Gastroesophageal sphincter (tissue), 3 donors: ENCODE measurements around the gene VSX2.

Source experiments
- EP300 ChIP-seq: sonication (generic); formaldehyde crosslinking; IDR thresholded peaks from one replicate; pipeline ENCODE4 v1.6.1; 2017; ENCODE audit warnings: antibody characterized with exemption, mild to moderate bottlenecking
- POLR2A ChIP-seq, 2 donors: fragments of 450-650 bp; IDR thresholded peaks; one replicate each; pipeline ENCODE4 v1.6.1; 2017; ENCODE audit warnings: antibody characterized with exemption in 2 of 2, mild to moderate bottlenecking in 2 of 2, moderate library complexity in 1 of 2
- TF ChIP-seq, protein P1 (sequence below), 4 experiments: fragments of 200-600 bp in 2 of 4; fragments of 450-650 bp in 2 of 4; sonication (generic) in 1 of 4; IDR thresholded peaks; one replicate each; pipeline ENCODE4 v1.5.1; 2017 to 2019; ENCODE audit warnings: antibody characterized with exemption in 4 of 4, mild to moderate bottlenecking in 2 of 4, moderate library complexity in 2 of 4

DNA sequence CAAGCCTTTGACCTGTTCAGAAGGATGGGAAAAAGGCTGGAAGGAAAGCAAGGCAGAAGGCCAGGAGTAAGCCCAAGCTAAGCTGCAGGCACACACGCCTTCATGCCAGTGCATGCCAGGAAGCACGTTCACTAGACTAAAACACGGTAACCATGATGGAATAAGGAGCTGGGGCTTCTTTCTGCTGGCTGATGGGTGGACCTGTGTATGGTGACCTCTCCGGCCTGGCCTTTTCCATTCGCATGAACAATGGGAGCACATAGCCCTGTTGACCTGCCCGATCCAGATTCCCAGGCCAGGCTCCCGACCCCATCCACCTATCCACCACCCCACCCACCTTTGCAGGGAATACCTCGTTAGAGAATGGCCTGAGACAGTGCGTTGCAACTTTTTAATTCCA is 22.8 kb downstream of the VSX2 start:
- TF ChIP-seq POLR2A (IDR thresholded peaks at IDR 0.05) (no peak), EP300 (no peak)
- TF ChIP-seq, protein P1, sequence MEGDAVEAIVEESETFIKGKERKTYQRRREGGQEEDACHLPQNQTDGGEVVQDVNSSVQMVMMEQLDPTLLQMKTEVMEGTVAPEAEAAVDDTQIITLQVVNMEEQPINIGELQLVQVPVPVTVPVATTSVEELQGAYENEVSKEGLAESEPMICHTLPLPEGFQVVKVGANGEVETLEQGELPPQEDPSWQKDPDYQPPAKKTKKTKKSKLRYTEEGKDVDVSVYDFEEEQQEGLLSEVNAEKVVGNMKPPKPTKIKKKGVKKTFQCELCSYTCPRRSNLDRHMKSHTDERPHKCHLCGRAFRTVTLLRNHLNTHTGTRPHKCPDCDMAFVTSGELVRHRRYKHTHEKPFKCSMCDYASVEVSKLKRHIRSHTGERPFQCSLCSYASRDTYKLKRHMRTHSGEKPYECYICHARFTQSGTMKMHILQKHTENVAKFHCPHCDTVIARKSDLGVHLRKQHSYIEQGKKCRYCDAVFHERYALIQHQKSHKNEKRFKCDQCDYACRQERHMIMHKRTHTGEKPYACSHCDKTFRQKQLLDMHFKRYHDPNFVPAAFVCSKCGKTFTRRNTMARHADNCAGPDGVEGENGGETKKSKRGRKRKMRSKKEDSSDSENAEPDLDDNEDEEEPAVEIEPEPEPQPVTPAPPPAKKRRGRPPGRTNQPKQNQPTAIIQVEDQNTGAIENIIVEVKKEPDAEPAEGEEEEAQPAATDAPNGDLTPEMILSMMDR (IDR thresholded peaks at IDR 0.05) = no peak
